Breast epithelium (tissue), 3 donors: Measurements from ENCODE around the gene CSHL1.
"Not testable (repeated sequence)": the region's sequence is repeated elsewhere in the genome, so short reads cannot be mapped to it uniquely, and the experiment has no call there.

Experiments
- POLR2A ChIP-seq: fragments of 450-650 bp; IDR thresholded peaks from one replicate; pipeline ENCODE4 v1.6.1; 2016; ENCODE audit warnings: antibody characterized with exemption, mild to moderate bottlenecking, moderate library complexity
- POLR2AphosphoS5 ChIP-seq, 3 donors: sonication (generic); formaldehyde crosslinking; IDR thresholded peaks; one replicate each; pipeline ENCODE4 v1.6.1; 2017; ENCODE audit warnings: antibody characterized with exemption in 3 of 3
- TF ChIP-seq, protein P1 (sequence below), 3 donors: fragments of 450-650 bp; IDR thresholded peaks; one replicate each; pipeline ENCODE4 v1.5.1; 2016 to 2017; ENCODE audit warnings: antibody characterized with exemption in 3 of 3, mild to moderate bottlenecking in 3 of 3, moderate library complexity in 3 of 3

DNA sequence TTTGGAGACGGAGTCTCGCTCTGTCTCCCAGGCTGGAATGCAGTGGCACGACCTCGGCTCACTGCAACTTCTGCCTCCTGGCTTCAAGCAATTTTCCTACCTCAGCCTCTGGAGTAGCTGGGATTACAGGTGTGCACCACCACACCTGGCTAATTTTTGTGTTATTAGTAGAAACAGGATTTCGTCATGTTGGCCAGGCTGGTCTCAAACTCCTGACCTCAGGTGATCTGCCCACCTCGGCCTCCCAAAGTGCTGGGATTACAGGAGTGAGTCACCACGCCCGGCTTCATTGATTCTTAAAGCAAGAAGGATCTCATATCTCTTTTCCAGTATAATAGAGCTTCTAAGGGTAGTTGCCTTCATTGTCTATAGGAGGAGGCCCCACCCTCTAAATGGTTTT, 6.3 kb downstream of the CSHL1 start:
- TF ChIP-seq, protein P1, sequence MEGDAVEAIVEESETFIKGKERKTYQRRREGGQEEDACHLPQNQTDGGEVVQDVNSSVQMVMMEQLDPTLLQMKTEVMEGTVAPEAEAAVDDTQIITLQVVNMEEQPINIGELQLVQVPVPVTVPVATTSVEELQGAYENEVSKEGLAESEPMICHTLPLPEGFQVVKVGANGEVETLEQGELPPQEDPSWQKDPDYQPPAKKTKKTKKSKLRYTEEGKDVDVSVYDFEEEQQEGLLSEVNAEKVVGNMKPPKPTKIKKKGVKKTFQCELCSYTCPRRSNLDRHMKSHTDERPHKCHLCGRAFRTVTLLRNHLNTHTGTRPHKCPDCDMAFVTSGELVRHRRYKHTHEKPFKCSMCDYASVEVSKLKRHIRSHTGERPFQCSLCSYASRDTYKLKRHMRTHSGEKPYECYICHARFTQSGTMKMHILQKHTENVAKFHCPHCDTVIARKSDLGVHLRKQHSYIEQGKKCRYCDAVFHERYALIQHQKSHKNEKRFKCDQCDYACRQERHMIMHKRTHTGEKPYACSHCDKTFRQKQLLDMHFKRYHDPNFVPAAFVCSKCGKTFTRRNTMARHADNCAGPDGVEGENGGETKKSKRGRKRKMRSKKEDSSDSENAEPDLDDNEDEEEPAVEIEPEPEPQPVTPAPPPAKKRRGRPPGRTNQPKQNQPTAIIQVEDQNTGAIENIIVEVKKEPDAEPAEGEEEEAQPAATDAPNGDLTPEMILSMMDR (IDR thresholded peaks at IDR 0.05) = not testable (repeated sequence)
- not testable (repeated sequence) for TF ChIP-seq POLR2A; POLR2AphosphoS5 (IDR thresholded peaks at IDR 0.05)
